A549 (cell line): ENCODE results near the gene PKHD1. TPM values are rescaled to one million over a fixed set of nuclear protein-coding genes. Genes with fewer than 3 reads are reported as not detected.

ENCODE experiments used
- ATAC-seq, 2 experiments: fragments of 200-7000 bp in 1 of 2; fragments of >200 bp in 1 of 2; cut with Nextera tagmentation in 1 of 2; cut with Tn5 transposase in 1 of 2; 3 replicates each; pipeline versions ENCODE4 v1.8.0 to v1.9.1; 2018 to 2020; ENCODE audit warnings: mild to moderate bottlenecking in 1 of 2, moderate library complexity in 1 of 2
- CTCF ChIA-PET: fragments of 300-600 bp; sonication (Branson Sonifier 250); formaldehyde crosslinking; extraction: SDS; loops from one replicate; lab custom pipeline; 2021; ENCODE audit warnings: antibody characterized with exemption, inconsistent platforms; lab: Yijun Ruan, JAX
- POLR2A ChIA-PET: fragments of 350-600 bp; formaldehyde crosslinking; extraction: SDS; loops from one replicate; lab custom pipeline; 2021; ENCODE audit warnings: antibody characterized with exemption, inconsistent platforms; lab: Yijun Ruan, JAX
- DNase-seq, 2 experiments: peaks; one replicate each; pipeline versions ENCODE4 v3.0.0 to v3.0.0-alpha.2; 2011 to 2016; ENCODE audit warnings: low read depth in 1 of 2, low spot score in 1 of 2
- FAIRE-seq: peaks from 2 replicates; lab custom pipeline; 2011; peaks lifted over from hg19 to GRCh38; lab: Jason Lieb, UNC
- H3K27ac ChIP-seq, 2 experiments: fragments of >200 bp; sonication (Bioruptor Twin); formaldehyde crosslinking; 3 replicates each; pipeline ENCODE4 v1.5.1; 2016 to 2017
- H3K4me1 ChIP-seq: fragments of >200 bp; sonication (Bioruptor Twin); formaldehyde crosslinking; 3 replicates; pipeline ENCODE4 v1.6.1; 2016
- H3K4me2 ChIP-seq: fragments of >200 bp; sonication (Bioruptor Twin); formaldehyde crosslinking; 3 replicates; pipeline ENCODE4 v1.6.1; 2016
- H3K4me3 ChIP-seq: fragments of >200 bp; sonication (Bioruptor Twin); formaldehyde crosslinking; 3 replicates; pipeline ENCODE4 v1.5.1; 2016
- H3K9me3 ChIP-seq: fragments of >200 bp; sonication (Bioruptor Twin); formaldehyde crosslinking; 3 replicates; pipeline ENCODE4 v1.6.1; 2016
- CBX8 ChIP-seq: fragments of 200-600 bp; sonication (generic); IDR thresholded peaks from 2 replicates; pipeline ENCODE4 v1.6.1; 2016
- EHF ChIP-seq: fragments of 250-450 bp; sonication (Bioruptor Pico); IDR thresholded peaks from 2 replicates; pipeline ENCODE4 v1.5.0; 2020; ENCODE audit warnings: mild to moderate bottlenecking
- HOXA7 ChIP-seq: fragments of 250-450 bp; sonication (Bioruptor Pico); IDR thresholded peaks from 2 replicates; pipeline ENCODE4 v1.5.0; 2020; ENCODE audit warnings: mild to moderate bottlenecking, moderate library complexity
- KDM5A ChIP-seq: fragments of 200-600 bp; sonication (generic); IDR thresholded peaks from 2 replicates; pipeline ENCODE4 v1.6.1; 2016; ENCODE audit warnings: antibody characterized with exemption, mild to moderate bottlenecking
- MAZ ChIP-seq: fragments of 150-350 bp; IDR thresholded peaks from 2 replicates; pipeline ENCODE4 v1.6.1; 2014; ENCODE audit warnings: antibody characterized with exemption, low read depth, low read length, borderline replicate concordance
- PHF8 ChIP-seq: fragments of 200-600 bp; sonication (generic); IDR thresholded peaks from 2 replicates; pipeline ENCODE4 v1.6.1; 2016; ENCODE audit warnings: low read depth, mild to moderate bottlenecking, antibody characterized with exemption, moderate library complexity, borderline replicate concordance
- TFCP2L1 ChIP-seq: fragments of 250-450 bp; sonication (Bioruptor Pico); IDR thresholded peaks from 2 replicates; pipeline ENCODE4 v1.5.0; 2021; ENCODE audit warnings: mild to moderate bottlenecking
- ZC3H11A ChIP-seq: fragments of 450-650 bp; IDR thresholded peaks from 2 replicates; pipeline ENCODE4 v1.6.1; 2014; ENCODE audit warnings: antibody characterized with exemption, mild to moderate bottlenecking
- WGBS: methylation state at CpG from one replicate; pipeline ENCODE4 v1.1.6; 2017; ENCODE audit errors: missing lambda C conversion rate; 5-methylcytosine and 5-hydroxymethylcytosine counted together
- polyA plus RNA-seq, 4 experiments: library from polyadenylated mRNA; depleted of rRNA in 3 of 4; stranded (reverse); fragments of >200 nt; fragmentation: RNase III in 1 of 4; extraction: RNeasy Plus Mini Kit Qiagen cat#74134 plus additional on column Dnase treatment in 1 of 4; gene quantifications; 2 replicates in 3 of 4; 3 replicates in 1 of 4; pipeline ENCODE4 v1.2.3, GENCODE V29; 2011 to 2017
- TF ChIP-seq, protein P1 (sequence below): fragments of >200 bp; sonication (Bioruptor Twin); formaldehyde crosslinking; IDR thresholded peaks from 3 replicates; pipeline ENCODE4 v1.6.1; 2016
- TF ChIP-seq, protein P2 (sequence below): fragments of 250-450 bp; sonication (Bioruptor Pico); IDR thresholded peaks from 2 replicates; pipeline ENCODE4 v1.5.0; 2021; ENCODE audit warnings: mild to moderate bottlenecking, moderate library complexity, borderline replicate concordance
- TF ChIP-seq, protein P3 (sequence below): fragments of 450-650 bp; IDR thresholded peaks from 2 replicates; pipeline ENCODE4 v1.6.1; 2014; ENCODE audit warnings: antibody characterized with exemption
- TF ChIP-seq, protein P4 (sequence below): fragments of 250-450 bp; sonication (Bioruptor Pico); IDR thresholded peaks from 2 replicates; pipeline ENCODE4 v1.5.0; 2020; ENCODE audit warnings: low read depth, mild to moderate bottlenecking, moderate library complexity
- TF ChIP-seq, protein P5 (sequence below): fragments of >200 bp; sonication (Bioruptor Twin); formaldehyde crosslinking; IDR thresholded peaks from 2 replicates; pipeline ENCODE4 v1.6.1; 2016
- TF ChIP-seq, protein P6 (sequence below): fragments of >200 bp; sonication (Bioruptor Twin); formaldehyde crosslinking; IDR thresholded peaks from 3 replicates; pipeline ENCODE4 v1.5.1; 2016

PKHD1 gene
- polyA plus RNA-seq, 2 of the 4 experiments (the other 2 are of a cell fraction) = not detected

DNA sequence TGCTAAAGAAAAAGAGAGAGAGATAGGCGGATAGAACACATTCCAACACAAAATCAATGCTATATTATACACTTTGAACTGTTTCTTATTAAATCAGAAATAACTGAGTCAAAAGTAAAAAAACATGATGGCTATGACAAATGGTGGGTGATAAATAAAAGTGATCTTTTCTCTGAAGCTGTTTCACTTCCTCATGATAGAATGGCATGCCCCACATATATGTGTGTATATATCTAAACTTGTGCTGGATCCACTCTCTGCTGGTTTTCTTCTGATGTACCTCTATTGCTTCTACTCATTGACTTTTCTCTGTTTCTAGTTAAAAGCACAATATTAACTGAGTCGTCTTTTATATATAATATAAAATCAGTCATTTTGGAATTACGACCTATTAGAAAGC lies 429.9 kb downstream of the PKHD1 start:
- WGBS = 20% methylated on average over 3 of the region's 3 CpGs
- ATAC-seq (no peak), DNase-seq (no peak), FAIRE-seq (no peak)
- Histone ChIP-seq H3K4me3 (no peak overlapping the region), H3K9me3 (no peaks in the 10 kb centered on the region), H3K27ac (no peak overlapping the region), H3K4me1 (no peaks in the 10 kb centered on the region), H3K4me2 (no peak overlapping the region)
- CTCF ChIA-PET = no interaction called here
- POLR2A ChIA-PET = no interaction called here
- TF ChIP-seq PHF8 = no peak
- no peak for TF ChIP-seq HOXA7 (CRISPR knock-in tag)
- TF ChIP-seq, protein P1, sequence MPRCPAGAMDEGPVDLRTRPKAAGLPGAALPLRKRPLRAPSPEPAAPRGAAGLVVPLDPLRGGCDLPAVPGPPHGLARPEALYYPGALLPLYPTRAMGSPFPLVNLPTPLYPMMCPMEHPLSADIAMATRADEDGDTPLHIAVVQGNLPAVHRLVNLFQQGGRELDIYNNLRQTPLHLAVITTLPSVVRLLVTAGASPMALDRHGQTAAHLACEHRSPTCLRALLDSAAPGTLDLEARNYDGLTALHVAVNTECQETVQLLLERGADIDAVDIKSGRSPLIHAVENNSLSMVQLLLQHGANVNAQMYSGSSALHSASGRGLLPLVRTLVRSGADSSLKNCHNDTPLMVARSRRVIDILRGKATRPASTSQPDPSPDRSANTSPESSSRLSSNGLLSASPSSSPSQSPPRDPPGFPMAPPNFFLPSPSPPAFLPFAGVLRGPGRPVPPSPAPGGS = no peak
- TF ChIP-seq MAZ = no peak
- no peak for TF ChIP-seq ZC3H11A

DNA sequence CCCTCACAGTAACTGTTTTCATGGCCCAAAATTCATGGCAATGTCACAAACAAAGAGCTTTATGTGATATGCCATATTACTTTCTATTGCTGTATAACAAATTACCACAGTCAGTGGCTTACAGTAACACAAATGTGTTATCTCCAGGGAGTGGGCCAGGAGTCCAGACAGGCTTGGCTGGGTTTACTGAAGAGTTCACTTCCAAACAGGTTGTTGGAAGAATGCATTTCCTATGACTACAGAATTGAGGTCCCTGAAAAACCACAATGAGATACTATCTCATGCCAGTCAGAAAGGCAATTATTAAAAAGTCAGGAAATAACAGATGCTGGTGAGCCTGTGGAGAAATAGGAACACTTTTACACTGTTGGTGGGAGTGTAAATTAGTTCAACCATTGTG lies 431.9 kb downstream of the PKHD1 start:
- ChIA-PET CTCF (no interaction called here), POLR2A (no interaction called here)
- Histone ChIP-seq H3K4me1 (no peaks in the 10 kb centered on the region), H3K4me3 (no peak overlapping the region), H3K9me3 (no peaks in the 10 kb centered on the region), H3K27ac (no peak overlapping the region), H3K4me2 (no peak overlapping the region)
- FAIRE-seq (no peak), ATAC-seq (no peak), DNase-seq (no peak)
- TF ChIP-seq, protein P2, sequence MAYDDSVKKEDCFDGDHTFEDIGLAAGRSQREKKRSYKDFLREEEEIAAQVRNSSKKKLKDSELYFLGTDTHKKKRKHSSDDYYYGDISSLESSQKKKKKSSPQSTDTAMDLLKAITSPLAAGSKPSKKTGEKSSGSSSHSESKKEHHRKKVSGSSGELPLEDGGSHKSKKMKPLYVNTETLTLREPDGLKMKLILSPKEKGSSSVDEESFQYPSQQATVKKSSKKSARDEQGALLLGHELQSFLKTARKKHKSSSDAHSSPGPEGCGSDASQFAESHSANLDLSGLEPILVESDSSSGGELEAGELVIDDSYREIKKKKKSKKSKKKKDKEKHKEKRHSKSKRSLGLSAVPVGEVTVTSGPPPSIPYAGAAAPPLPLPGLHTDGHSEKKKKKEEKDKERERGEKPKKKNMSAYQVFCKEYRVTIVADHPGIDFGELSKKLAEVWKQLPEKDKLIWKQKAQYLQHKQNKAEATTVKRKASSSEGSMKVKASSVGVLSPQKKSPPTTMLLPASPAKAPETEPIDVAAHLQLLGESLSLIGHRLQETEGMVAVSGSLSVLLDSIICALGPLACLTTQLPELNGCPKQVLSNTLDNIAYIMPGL (CRISPR knock-in tag) = no peak
- TF ChIP-seq, protein P3, sequence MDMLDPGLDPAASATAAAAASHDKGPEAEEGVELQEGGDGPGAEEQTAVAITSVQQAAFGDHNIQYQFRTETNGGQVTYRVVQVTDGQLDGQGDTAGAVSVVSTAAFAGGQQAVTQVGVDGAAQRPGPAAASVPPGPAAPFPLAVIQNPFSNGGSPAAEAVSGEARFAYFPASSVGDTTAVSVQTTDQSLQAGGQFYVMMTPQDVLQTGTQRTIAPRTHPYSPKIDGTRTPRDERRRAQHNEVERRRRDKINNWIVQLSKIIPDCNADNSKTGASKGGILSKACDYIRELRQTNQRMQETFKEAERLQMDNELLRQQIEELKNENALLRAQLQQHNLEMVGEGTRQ = no peak

DNA sequence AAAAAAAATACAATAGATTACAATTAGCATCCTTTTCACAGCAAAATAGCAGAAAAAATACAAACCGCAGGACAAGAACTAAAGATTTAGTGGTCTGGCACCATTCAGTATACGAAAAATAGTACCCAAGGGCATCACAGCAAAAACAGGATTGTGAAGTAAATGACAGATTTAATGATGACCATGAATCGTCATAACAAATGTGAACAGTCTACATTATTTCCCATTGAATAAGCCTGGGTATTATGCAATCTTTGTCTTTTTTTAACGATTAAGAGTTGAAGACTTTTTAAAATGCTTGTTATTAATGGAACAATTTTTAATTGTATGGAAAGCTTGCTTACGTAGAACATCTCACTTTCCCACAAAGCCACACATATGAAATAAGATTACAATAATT lies 432.8 kb downstream of the PKHD1 start:
- H3K27ac ChIP-seq = no peak overlapping the region

More for the DNA sequence above, 432.8 kb downstream of the PKHD1 start:
- H3K9me3 ChIP-seq = no peaks in the 10 kb centered on the region
- DNase-seq = no peak
- H3K4me1 ChIP-seq = no peaks in the 10 kb centered on the region
- FAIRE-seq = no peak
- ChIA-PET CTCF (no interaction called here), POLR2A (no interaction called here)
- no peak for ATAC-seq
- no peak overlapping the region for H3K4me3 ChIP-seq
- TF ChIP-seq, protein P4, sequence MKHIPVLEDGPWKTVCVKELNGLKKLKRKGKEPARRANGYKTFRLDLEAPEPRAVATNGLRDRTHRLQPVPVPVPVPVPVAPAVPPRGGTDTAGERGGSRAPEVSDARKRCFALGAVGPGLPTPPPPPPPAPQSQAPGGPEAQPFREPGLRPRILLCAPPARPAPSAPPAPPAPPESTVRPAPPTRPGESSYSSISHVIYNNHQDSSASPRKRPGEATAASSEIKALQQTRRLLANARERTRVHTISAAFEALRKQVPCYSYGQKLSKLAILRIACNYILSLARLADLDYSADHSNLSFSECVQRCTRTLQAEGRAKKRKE (CRISPR knock-in tag) = no peak
- no peak for TF ChIP-seq TFCP2L1 (CRISPR knock-in tag)
- TF ChIP-seq, protein P5, sequence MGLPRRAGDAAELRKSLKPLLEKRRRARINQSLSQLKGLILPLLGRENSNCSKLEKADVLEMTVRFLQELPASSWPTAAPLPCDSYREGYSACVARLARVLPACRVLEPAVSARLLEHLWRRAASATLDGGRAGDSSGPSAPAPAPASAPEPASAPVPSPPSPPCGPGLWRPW = no peak
- no peak for TF ChIP-seq EHF (CRISPR knock-in tag)
- TF ChIP-seq, protein P6, sequence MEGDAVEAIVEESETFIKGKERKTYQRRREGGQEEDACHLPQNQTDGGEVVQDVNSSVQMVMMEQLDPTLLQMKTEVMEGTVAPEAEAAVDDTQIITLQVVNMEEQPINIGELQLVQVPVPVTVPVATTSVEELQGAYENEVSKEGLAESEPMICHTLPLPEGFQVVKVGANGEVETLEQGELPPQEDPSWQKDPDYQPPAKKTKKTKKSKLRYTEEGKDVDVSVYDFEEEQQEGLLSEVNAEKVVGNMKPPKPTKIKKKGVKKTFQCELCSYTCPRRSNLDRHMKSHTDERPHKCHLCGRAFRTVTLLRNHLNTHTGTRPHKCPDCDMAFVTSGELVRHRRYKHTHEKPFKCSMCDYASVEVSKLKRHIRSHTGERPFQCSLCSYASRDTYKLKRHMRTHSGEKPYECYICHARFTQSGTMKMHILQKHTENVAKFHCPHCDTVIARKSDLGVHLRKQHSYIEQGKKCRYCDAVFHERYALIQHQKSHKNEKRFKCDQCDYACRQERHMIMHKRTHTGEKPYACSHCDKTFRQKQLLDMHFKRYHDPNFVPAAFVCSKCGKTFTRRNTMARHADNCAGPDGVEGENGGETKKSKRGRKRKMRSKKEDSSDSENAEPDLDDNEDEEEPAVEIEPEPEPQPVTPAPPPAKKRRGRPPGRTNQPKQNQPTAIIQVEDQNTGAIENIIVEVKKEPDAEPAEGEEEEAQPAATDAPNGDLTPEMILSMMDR = no peak
- TF ChIP-seq KDM5A = no peak
- no peak for TF ChIP-seq CBX8
- H3K4me2 ChIP-seq = no peak overlapping the region
- WGBS = 23% methylated on average over 5 of the region's 5 CpGs
